Type B pancreatic cell (in vitro differentiated cells): ENCODE measurements around the gene SRP14. TPM values are rescaled to one million over a fixed set of nuclear protein-coding genes. Genes with fewer than 3 reads are reported as not detected.
A peak's percentile ranks its signal among the peaks of the same experiment; 100 is the strongest.

Experiments used
- DNase-seq: peaks from one replicate; pipeline ENCODE4 v3.0.0; 2021; ENCODE audit warnings: mixed read lengths; ENCODE audit not compliant: unreplicated experiment; ENCODE audit errors: extremely low spot score
- H3K27ac Mint-ChIP-seq: 2 replicates; pipeline ENCODE4 v1.8.0; 2021; ENCODE audit warnings: mild to moderate bottlenecking, mixed read lengths
- H3K27me3 Mint-ChIP-seq: 2 replicates; pipeline ENCODE4 v1.8.0; 2021; ENCODE audit warnings: mixed read lengths
- H3K36me3 Mint-ChIP-seq: 2 replicates; pipeline ENCODE4 v1.8.0; 2021; ENCODE audit warnings: mixed read lengths
- H3K4me1 Mint-ChIP-seq: one replicate; pipeline ENCODE4 v1.8.0; 2021; ENCODE audit warnings: mixed read lengths; ENCODE audit not compliant: unreplicated experiment
- H3K4me3 Mint-ChIP-seq: 2 replicates; pipeline ENCODE4 v1.8.0; 2021; ENCODE audit warnings: mild to moderate bottlenecking, mixed read lengths
- H3K9me3 Mint-ChIP-seq: 2 replicates; pipeline ENCODE4 v1.8.0; 2021; ENCODE audit warnings: mixed read lengths
- total RNA-seq: library from RNA; stranded (reverse); gene quantifications from 2 replicates; pipeline ENCODE4 v1.2.1, GENCODE V29; 2021; ENCODE audit warnings: low replicate concordance
- TF ChIP-seq, protein P1 (sequence below): fragments of 200-600 bp; sonication (generic); conservative IDR thresholded peaks from 2 replicates; pipeline ENCODE4 v1.5.0; 2021; ENCODE audit warnings: antibody characterized with exemption, mild to moderate bottlenecking

SRP14 gene
- total RNA-seq, 1 donor from 2014 or later = 235 TPM

DNA sequence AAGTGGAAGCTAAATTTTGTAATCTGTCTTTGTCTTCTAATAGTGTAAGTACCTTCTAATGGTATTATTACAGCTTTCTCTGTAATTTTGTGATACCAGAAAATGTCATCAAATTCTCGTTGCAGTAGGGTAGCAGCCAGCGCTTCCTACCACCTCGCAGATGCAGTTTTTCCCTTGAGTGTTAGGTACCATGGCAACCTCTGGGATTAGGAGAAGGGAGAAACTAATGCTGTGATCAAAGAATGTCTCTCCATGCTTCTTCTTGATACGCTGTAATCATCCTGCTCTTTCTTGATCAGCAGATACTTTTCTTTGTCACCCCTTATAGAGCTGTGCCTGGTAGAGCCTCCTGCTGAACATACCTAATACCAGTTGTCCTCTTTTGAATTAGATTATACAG, 27.7 kb downstream of the SRP14 start:
- Mint-ChIP-seq H3K27me3 (no peaks in the 10 kb centered on the region), H3K9me3 (peaks cover 4% of the 10 kb centered on the region), H3K36me3 (peaks cover 67% of the 10 kb centered on the region), H3K27ac (no peak overlapping the region), H3K4me1 (peaks cover 20% of the 10 kb centered on the region), H3K4me3 (no peak overlapping the region)
- DNase-seq = no peak
- TF ChIP-seq, protein P1, sequence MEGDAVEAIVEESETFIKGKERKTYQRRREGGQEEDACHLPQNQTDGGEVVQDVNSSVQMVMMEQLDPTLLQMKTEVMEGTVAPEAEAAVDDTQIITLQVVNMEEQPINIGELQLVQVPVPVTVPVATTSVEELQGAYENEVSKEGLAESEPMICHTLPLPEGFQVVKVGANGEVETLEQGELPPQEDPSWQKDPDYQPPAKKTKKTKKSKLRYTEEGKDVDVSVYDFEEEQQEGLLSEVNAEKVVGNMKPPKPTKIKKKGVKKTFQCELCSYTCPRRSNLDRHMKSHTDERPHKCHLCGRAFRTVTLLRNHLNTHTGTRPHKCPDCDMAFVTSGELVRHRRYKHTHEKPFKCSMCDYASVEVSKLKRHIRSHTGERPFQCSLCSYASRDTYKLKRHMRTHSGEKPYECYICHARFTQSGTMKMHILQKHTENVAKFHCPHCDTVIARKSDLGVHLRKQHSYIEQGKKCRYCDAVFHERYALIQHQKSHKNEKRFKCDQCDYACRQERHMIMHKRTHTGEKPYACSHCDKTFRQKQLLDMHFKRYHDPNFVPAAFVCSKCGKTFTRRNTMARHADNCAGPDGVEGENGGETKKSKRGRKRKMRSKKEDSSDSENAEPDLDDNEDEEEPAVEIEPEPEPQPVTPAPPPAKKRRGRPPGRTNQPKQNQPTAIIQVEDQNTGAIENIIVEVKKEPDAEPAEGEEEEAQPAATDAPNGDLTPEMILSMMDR = no peak

DNA sequence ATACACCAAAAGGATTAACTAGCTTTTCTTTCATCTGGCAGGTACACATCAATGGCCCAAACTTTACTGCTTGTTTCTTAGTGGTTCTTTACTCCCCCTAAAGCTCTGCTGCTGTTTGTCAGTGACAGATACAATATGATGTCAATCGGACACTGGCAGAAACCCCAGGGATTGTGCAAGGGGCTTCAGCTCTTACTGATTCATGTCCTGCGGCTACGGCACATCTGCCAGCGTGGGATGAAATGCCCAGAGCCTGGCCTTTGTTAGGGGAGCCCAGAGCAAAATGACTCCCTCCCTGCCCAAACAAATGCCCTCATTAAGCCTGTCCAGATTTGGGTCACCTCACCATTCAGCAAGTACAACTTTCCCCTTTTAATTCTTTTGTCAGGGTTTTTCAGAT, 28.3 kb downstream of the SRP14 start:
- H3K9me3 Mint-ChIP-seq = peaks cover 2% of the 10 kb centered on the region
- peaks cover 20% of the 10 kb centered on the region for H3K4me1 Mint-ChIP-seq
- H3K4me3 Mint-ChIP-seq = no peak overlapping the region
- TF ChIP-seq, protein P1 = no peak
- no peak overlapping the region for H3K27ac Mint-ChIP-seq
- H3K27me3 Mint-ChIP-seq = no peaks in the 10 kb centered on the region
- no peak for DNase-seq
- H3K36me3 Mint-ChIP-seq = peaks cover 65% of the 10 kb centered on the region

DNA sequence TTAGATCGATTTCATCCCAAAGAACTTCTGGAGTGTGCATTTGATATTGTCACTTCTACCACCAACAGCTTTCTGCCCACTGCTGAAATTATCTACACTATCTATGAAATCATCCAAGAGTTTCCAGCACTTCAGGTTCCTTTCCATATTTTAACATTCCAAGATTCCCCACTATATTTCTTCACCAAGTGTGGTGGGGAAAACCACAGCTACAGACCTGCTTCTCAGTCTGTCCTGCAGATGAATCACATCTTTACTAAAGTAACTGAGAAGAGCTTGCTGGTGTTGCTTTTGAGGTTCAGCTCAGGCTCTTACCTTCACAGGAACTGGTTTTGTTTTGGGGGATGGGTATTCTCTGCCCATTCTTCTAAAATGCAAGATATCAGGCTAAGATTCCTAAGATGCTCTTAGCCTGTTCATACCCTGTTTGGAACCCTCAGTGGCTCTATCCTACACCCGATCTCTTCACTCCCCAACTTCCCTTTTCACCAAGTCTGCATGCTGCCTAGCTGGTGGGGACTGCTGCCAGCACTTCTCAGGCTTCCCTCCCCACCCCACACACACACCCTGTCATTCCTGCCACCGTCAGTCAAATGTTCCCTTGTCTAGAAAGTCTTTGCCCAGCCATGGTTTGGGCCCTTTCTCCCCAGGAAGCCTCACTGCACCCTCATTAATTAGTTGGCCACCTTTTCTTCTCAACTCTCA, 30.8 kb downstream of the SRP14 start:
- H3K4me1 Mint-ChIP-seq = peaks cover 20% of the 10 kb centered on the region
- no peaks in the 10 kb centered on the region for H3K27me3 Mint-ChIP-seq
- peaks cover 44% of the 10 kb centered on the region for H3K36me3 Mint-ChIP-seq
- H3K4me3 Mint-ChIP-seq = no peak overlapping the region
- no peaks in the 10 kb centered on the region for H3K9me3 Mint-ChIP-seq
- H3K27ac Mint-ChIP-seq = peak overlapping the region; percentile 5
- DNase-seq = no peak
- TF ChIP-seq, protein P1 = no peak

DNA sequence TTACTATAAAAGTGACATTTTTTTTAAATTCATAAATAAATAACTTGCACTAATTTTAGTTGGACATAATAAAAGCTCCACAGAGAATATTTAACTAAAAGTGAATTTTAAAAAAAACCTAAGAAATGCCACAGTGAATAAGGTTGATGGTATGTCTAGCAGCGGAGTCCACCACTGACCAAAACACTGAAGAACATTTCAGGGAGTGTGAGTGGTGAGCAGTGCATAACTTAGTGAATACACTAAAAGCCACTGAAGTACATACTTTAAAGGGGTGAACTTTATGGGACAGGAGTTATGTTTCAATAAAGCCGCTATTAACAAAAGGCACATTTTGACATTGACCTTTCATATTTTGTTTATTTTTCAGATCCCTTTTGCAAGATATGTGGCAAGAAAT, 32.3 kb downstream of the SRP14 start:
- TF ChIP-seq, protein P1 = no peak
- H3K36me3 Mint-ChIP-seq = peaks cover 37% of the 10 kb centered on the region
- H3K4me3 Mint-ChIP-seq = no peak overlapping the region
- H3K9me3 Mint-ChIP-seq = no peaks in the 10 kb centered on the region
- H3K4me1 Mint-ChIP-seq = peaks cover 14% of the 10 kb centered on the region
- H3K27me3 Mint-ChIP-seq = no peaks in the 10 kb centered on the region
- no peak for DNase-seq
- no peak overlapping the region for H3K27ac Mint-ChIP-seq

DNA sequence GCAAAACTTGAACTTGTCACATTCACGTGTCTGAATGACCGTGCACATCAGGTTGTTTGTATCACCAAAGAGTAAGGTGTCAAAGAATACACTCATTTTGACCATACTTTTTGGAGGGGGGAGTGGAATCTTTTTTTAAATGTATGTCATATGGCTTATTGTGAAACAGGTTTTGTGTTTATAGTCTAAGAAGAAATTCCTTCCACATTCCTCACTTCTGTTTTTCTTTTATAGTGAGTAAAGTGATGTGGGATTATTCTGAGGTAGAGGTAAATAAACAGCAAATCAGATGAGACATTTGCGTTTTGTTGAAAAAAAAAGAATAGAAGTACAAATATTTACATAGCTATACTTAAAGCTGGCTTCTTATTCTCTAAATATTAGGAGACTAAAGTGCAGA, 33.0 kb downstream of the SRP14 start:
- TF ChIP-seq, protein P1 = no peak
- no peak overlapping the region for H3K27ac Mint-ChIP-seq
- peaks cover 34% of the 10 kb centered on the region for H3K36me3 Mint-ChIP-seq
- peaks cover 9% of the 10 kb centered on the region for H3K4me1 Mint-ChIP-seq
- H3K27me3 Mint-ChIP-seq = no peaks in the 10 kb centered on the region
- H3K4me3 Mint-ChIP-seq = no peak overlapping the region
- no peak for DNase-seq
- no peaks in the 10 kb centered on the region for H3K9me3 Mint-ChIP-seq
